Astrocyte of the spinal cord (primary cell): ENCODE data around the gene ARID2.

ENCODE experiments used
- DNase-seq: peaks from one replicate; pipeline ENCODE4 v3.0.0; 2011; ENCODE audit warnings: low read depth, low spot score
- H3K4me3 ChIP-seq: 2 replicates; pipeline ENCODE4 v1.5.1; 2011; ENCODE audit warnings: low read depth, mild to moderate bottlenecking, low read length, moderate library complexity
- in situ Hi-C: cut with HindIII; loops from 2 replicates; pipeline ENCODE4 v1.10.0; 2017; ENCODE audit warnings: low sequenced_read_pairs
- TF ChIP-seq, protein P1 (sequence below): IDR thresholded peaks from 2 replicates; pipeline ENCODE4 v1.5.1; 2012; ENCODE audit warnings: low read depth, mild to moderate bottlenecking, low read length, inconsistent platforms

ARID2 gene

DNA sequence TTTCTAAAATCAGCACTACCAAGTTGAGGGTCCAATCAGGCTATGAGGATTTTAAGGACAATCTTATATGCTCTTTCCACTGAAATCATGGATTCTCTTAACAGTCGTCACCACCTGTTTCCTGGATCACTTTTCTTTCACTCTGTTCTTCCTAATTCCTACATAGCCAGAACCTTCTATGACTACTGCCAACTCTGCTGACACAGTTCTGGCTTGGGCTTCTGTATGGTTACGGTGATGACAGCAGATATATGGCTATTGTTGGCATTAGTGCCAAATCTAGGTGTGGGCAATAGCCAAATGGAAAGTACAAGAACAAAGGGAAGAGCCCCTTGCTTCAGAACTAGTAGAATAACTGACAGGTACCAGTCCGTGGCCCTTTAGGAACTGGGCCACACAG is 124.0 kb downstream of the ARID2 start:
- DNase-seq: no peak
- in situ Hi-C loops: no loop called here
- TF ChIP-seq, protein P1, sequence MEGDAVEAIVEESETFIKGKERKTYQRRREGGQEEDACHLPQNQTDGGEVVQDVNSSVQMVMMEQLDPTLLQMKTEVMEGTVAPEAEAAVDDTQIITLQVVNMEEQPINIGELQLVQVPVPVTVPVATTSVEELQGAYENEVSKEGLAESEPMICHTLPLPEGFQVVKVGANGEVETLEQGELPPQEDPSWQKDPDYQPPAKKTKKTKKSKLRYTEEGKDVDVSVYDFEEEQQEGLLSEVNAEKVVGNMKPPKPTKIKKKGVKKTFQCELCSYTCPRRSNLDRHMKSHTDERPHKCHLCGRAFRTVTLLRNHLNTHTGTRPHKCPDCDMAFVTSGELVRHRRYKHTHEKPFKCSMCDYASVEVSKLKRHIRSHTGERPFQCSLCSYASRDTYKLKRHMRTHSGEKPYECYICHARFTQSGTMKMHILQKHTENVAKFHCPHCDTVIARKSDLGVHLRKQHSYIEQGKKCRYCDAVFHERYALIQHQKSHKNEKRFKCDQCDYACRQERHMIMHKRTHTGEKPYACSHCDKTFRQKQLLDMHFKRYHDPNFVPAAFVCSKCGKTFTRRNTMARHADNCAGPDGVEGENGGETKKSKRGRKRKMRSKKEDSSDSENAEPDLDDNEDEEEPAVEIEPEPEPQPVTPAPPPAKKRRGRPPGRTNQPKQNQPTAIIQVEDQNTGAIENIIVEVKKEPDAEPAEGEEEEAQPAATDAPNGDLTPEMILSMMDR: no peak
- H3K4me3 ChIP-seq: no peak overlapping the region

DNA sequence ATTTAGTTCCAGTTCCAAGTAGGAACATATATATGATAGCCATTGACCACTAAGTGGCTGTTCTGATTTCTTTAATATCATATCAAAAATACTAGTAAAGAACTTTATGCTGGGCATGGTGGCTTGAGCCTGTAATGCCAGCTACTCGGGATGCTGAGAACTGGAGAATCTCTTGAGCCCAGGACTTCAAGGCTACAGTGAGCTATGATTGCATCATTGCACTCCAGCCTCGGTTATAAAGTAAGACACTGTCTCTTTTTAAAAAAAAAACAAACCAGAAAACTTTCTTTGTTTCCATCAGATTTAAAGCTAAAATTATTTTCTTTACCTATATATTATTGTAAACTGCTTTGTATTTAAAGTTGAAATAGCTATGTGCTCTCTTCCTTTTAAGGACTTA is 133.8 kb downstream of the ARID2 start:
- H3K4me3 ChIP-seq: no peak overlapping the region
- TF ChIP-seq, protein P1: no peak
- in situ Hi-C loops: no loop called here
- DNase-seq: no peak

DNA sequence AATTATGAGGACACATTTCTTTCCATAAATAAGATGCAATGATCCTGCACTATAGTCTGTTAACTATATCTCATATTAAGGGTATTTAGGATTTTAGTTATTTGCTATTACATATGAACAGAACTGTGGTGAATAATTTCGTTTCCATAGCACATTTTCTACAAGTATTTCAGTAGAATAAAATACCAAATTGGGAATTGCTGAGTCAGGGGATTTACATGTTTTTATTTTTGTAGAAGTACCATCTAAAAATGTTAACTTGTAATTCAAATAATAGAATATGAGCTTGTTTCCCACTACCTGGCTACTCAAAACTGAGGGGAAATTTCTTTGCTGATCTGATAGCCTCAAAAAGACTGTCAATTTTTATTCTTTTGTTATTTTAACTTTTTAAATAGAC is 136.8 kb downstream of the ARID2 start:
- in situ Hi-C loops: no loop called here
- TF ChIP-seq, protein P1: no peak
- no peak overlapping the region for H3K4me3 ChIP-seq
- DNase-seq: no peak

DNA sequence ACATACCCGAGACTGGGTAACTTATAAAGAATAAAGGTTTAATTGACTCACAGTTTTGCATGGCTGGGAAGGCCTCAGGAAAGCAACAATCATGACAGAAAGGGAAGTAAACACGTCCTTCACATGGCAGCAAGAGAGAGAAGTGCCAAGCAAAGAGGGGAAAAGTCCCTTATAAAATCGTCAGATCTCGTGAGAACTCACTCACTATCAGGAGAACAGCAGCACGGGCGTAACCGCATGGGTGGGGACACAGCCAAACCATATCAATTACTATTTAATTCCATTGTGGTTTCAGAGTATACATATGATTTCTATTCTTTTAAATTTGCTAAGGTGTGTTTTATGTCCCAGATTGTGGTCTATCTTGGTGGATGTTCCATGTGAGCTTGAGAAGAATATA is 142.9 kb downstream of the ARID2 start:
- in situ Hi-C loops: no loop called here
- TF ChIP-seq, protein P1: no peak
- DNase-seq: no peak
- H3K4me3 ChIP-seq: no peak overlapping the region

DNA sequence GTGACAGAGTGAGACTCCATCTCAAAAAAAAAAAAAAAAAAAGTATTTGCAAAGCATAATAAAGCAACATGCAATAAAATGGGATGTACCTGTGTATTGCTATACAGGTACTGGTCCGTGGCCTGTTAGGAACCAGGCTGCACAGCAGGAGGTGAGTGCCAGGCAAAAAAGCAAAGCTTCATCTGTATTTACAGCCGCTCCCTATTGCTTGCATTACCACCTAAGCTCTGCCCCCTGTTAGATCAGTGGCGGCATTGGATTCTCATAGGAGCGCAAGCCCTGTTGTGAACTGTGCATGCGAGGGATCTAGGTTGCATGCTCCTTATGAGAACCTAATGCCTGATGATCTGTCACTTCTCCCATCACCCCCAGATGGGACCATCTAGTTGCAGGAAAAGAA is 147.6 kb downstream of the ARID2 start:
- no peak for DNase-seq
- H3K4me3 ChIP-seq: no peak overlapping the region
- in situ Hi-C loops: no loop called here
- TF ChIP-seq, protein P1: no peak

DNA sequence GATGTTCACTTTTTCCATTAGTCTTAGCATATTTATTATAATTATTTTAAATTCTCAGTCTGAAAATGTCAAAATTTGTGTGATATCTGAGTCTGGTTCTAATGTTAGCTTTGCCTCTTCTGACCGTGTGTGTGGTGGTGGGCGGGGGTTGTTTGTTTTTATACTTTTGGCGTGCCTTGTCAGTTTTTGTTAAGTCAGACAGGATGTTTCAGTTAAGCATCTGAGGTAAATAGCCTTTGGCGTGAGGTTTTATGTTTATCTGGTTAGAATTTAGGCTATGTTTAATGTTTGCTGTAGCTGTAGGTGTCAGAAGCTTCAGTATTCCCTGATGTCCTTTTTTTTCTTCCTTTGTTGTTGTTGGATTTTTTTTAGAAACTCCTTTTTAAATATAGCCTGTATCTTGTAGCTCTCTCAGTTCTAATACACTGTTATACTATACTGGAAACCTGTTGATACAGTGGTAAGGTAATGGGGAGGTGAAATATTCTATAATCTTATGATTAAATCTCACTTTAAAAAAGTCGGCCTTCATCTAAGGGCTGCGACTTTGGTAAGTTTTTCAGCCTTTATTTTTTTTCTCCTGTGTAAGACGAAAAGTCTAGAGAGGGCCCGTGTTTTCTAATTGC is 149.2 kb downstream of the ARID2 start:
- no peak for DNase-seq
- in situ Hi-C loops: no loop called here
- no peak overlapping the region for H3K4me3 ChIP-seq
- TF ChIP-seq, protein P1: no peak
